Kidney epithelial cell (primary cell): Measurements from ENCODE around the gene GRK4. TPM values are rescaled to one million over a fixed set of nuclear protein-coding genes. Genes with fewer than 3 reads are reported as not detected.

Source experiments
- DNase-seq: peaks from one replicate; pipeline ENCODE4 v3.0.0-alpha.2; 2010; ENCODE audit warnings: low read depth
- H3K27me3 ChIP-seq: 2 replicates; pipeline ENCODE4 v1.6.0; 2011; ENCODE audit warnings: low read length; ENCODE audit not compliant: control insufficient read depth, insufficient read depth
- H3K36me3 ChIP-seq: 2 replicates; pipeline ENCODE4 v1.5.1; 2011; ENCODE audit warnings: low read length; ENCODE audit not compliant: control insufficient read depth, insufficient read depth
- H3K4me3 ChIP-seq: 2 replicates; pipeline ENCODE4 v1.5.1; 2011; ENCODE audit warnings: low read depth, mild to moderate bottlenecking, control low read depth, low read length
- total RNA-seq: library from RNA; depleted of rRNA; stranded (reverse); fragments of >200 nt; gene quantifications from 2 replicates; pipeline ENCODE4 v1.2.3, GENCODE V29; 2015
- TF ChIP-seq, protein P1 (sequence below): IDR thresholded peaks from 2 replicates; pipeline ENCODE4 v1.5.1; 2011; ENCODE audit warnings: mild to moderate bottlenecking, moderate library complexity, low read length, control low read depth, inconsistent platforms; ENCODE audit not compliant: insufficient read depth, poor library complexity, severe bottlenecking

Gene GRK4
- total RNA-seq, 1 donor from 2014 or later, result 6.3 TPM

DNA sequence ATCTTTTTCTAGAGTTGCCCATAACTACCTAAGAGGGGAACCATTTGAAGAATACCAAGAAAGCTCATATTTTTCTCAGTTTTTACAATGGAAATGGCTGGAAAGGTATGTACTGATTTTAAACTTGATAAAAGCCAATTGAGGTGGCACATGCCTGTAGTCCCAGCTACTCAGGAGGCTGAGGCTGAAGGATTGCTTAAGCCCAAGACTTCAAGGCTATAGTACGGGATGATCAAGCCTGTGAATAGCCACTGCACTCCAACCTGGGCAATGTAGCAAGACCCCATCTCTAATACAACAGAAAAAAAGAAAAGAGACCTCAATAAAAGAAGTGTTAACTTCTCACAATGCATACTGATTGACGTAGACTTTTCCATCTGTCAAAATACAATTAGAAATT, 44.4 kb downstream of the GRK4 start:
- TF ChIP-seq, protein P1, sequence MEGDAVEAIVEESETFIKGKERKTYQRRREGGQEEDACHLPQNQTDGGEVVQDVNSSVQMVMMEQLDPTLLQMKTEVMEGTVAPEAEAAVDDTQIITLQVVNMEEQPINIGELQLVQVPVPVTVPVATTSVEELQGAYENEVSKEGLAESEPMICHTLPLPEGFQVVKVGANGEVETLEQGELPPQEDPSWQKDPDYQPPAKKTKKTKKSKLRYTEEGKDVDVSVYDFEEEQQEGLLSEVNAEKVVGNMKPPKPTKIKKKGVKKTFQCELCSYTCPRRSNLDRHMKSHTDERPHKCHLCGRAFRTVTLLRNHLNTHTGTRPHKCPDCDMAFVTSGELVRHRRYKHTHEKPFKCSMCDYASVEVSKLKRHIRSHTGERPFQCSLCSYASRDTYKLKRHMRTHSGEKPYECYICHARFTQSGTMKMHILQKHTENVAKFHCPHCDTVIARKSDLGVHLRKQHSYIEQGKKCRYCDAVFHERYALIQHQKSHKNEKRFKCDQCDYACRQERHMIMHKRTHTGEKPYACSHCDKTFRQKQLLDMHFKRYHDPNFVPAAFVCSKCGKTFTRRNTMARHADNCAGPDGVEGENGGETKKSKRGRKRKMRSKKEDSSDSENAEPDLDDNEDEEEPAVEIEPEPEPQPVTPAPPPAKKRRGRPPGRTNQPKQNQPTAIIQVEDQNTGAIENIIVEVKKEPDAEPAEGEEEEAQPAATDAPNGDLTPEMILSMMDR, result no peak
- no peak for DNase-seq
- Histone ChIP-seq H3K27me3 (no peaks in the 10 kb centered on the region), H3K4me3 (no peak overlapping the region), H3K36me3 (no peaks in the 10 kb centered on the region)

DNA sequence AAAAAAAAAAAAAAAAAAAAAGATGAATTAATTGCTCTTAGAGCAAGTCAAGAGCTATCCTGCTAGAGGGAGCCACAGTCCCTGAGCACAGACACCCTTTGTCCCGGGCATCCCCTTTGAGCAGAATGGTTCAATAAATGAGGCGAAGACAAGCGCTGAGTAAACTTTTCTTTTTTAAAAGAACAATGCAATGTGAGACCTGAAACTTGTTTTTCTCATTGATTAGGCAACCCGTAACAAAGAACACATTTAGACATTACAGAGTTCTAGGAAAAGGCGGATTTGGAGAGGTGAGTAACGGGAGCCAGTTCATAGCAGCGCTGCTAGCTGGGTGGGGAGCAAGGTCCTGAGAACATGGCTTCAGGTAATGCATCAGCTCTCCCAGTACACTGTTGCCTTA, 46.1 kb downstream of the GRK4 start:
- TF ChIP-seq, protein P1, result peak; percentile 18
- H3K27me3 ChIP-seq, result no peaks in the 10 kb centered on the region
- DNase-seq, result no peak
- no peaks in the 10 kb centered on the region for H3K36me3 ChIP-seq
- H3K4me3 ChIP-seq, result no peak overlapping the region

DNA sequence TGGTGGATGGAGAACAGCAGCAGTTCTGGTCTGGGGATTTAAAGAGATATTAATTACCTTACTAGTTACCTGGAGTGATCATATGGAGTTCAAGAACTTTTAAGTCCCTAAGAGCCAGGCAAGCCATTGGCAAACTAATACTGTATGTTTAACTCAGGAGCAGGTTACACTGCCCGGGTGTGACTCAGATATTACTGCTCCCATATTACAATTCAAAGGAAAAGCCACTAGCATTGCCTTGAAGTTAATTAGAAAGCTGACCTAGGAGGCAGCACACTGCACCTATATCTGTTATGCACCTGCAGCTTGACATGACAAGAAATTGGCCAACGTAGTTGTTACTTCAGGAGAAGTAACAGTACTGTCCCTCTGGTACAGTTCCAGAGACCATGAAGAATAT, 47.2 kb downstream of the GRK4 start:
- no peak for DNase-seq

DNA sequence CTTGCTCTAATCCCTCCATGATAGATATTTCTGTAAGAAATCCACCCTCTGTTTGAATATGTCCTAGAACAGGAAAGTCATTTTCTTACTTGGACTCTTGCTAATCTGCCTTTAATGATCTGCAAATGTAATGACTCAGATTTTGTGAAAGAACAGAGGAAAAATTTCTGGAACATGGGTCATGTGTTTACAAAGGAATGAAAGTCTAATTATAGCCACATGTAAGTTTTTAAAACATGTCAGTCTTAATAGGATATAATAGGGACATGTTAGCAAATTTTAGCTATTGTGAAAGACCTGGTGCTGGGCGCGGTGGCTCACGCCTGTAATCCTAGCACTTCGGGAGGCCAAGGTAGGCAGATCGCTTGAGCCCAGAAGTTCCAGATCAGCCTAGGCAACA, 47.6 kb downstream of the GRK4 start:
- peak; percentile 2 for DNase-seq
- Histone ChIP-seq H3K4me3 (no peak overlapping the region), H3K27me3 (no peaks in the 10 kb centered on the region), H3K36me3 (no peaks in the 10 kb centered on the region)
- TF ChIP-seq, protein P1, result no peak

More for the DNA sequence above, 47.2 kb downstream of the GRK4 start:
- Histone ChIP-seq H3K27me3 (no peaks in the 10 kb centered on the region), H3K4me3 (no peak overlapping the region), H3K36me3 (no peaks in the 10 kb centered on the region)
- TF ChIP-seq, protein P1, result no peak

DNA sequence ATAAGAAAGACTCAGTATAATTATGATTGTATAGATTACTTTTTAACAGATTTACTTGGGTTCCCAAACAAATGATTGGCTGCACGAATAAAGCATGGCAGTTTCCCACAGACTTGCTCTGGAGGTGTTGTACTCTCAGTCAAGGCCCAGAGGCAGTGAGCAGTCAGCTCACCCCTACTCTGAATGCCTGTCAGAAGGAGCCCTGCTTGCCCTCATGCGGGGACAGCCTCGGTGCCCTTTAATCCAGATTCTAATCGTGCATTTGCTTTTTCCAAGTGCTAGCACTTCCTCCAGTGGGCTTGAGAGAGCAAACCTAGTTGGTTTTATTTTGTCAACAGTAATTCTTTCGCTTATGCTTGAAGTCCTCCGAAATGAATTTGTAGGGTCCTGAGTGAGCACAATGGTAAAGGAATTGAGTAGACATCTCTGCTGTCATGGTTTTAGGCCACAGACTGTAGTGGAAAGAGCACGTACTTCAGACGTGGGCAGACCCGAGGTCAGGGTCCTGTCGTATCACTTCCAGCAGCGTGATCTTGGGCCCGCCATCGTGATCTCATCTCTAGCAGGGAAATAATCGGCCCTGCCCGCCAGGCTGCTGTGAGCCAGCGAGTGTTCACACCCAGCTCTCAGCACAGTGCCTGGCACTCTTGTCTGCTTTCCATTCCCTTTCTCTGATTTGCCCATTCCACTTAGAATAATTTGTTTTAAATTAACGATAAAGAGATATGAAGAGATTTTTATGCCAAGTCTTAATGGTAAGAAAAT, 48.3 kb downstream of the GRK4 start:
- H3K4me3 ChIP-seq, result no peak overlapping the region
- no peak for DNase-seq
- H3K27me3 ChIP-seq, result no peaks in the 10 kb centered on the region
- no peaks in the 10 kb centered on the region for H3K36me3 ChIP-seq
- TF ChIP-seq, protein P1, result no peak

DNA sequence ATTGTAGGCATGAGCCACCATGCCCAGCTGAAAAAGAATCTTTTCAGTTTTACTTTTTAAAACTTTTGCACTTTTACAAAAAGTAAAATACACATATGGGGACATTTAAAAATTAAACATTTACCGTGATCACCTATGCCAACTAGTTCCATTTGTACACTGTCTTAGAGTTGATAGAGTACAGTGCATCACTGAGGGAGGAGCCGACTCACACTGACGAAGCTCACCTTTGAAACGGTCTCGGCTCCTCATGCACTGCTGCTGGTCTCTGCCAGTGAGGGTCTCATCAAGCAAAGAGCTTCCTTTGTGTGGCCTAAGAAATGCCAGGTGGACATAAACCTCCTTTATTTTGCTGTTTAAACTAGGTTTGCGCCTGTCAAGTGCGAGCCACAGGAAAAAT, 50.0 kb downstream of the GRK4 start:
- H3K27me3 ChIP-seq, result no peaks in the 10 kb centered on the region
- no peak overlapping the region for H3K4me3 ChIP-seq
- TF ChIP-seq, protein P1, result no peak
- H3K36me3 ChIP-seq, result no peaks in the 10 kb centered on the region
- no peak for DNase-seq
